Osteoblast (primary cell): ENCODE measurements around the gene METAP1D. TPM values are rescaled to one million over a fixed set of nuclear protein-coding genes. Genes with fewer than 3 reads are reported as not detected.
A peak's percentile ranks its signal among the peaks of the same experiment; 100 is the strongest.

Experiments used
- DNase-seq: peaks from one replicate; pipeline ENCODE4 v3.0.0; 2011; ENCODE audit warnings: low spot score, mixed read lengths; ENCODE audit not compliant: insufficient read length; ENCODE audit errors: missing footprints
- H2AFZ ChIP-seq: 2 replicates; pipeline ENCODE4 v1.6.0; 2011; ENCODE audit warnings: mild to moderate bottlenecking, low read length
- H3K27ac ChIP-seq: 2 replicates; pipeline ENCODE4 v1.5.1; 2011; ENCODE audit warnings: mild to moderate bottlenecking, low read depth, low read length, moderate library complexity
- H3K27me3 ChIP-seq: 2 replicates; pipeline ENCODE4 v1.6.0; 2012; ENCODE audit warnings: mild to moderate bottlenecking, control low read depth, inconsistent platforms, low read length, moderate library complexity; ENCODE audit not compliant: insufficient read depth
- H3K36me3 ChIP-seq: 2 replicates; pipeline ENCODE4 v1.5.1; 2011; ENCODE audit warnings: mild to moderate bottlenecking, low read length, control low read depth, moderate library complexity; ENCODE audit not compliant: insufficient read depth
- H3K4me1 ChIP-seq: 2 replicates; pipeline ENCODE4 v1.5.1; 2011; ENCODE audit warnings: mild to moderate bottlenecking, low read length, control low read depth, moderate library complexity; ENCODE audit not compliant: insufficient read depth
- H3K4me2 ChIP-seq: 2 replicates; pipeline ENCODE4 v1.6.0; 2011; ENCODE audit warnings: mild to moderate bottlenecking, low read length; ENCODE audit not compliant: insufficient read depth
- H3K4me3 ChIP-seq: fragments of 200-600 bp; sonication (generic); 3 replicates; pipeline ENCODE4 v1.5.1; 2012; ENCODE audit warnings: mild to moderate bottlenecking, low read length, inconsistent platforms; ENCODE audit not compliant: insufficient read depth
- H3K79me2 ChIP-seq: 2 replicates; pipeline ENCODE4 v1.6.0; 2012; ENCODE audit warnings: mild to moderate bottlenecking, low read length, control low read depth, inconsistent platforms; ENCODE audit not compliant: insufficient read depth
- H3K9me3 ChIP-seq: 2 replicates; pipeline ENCODE4 v1.5.1; 2011; ENCODE audit warnings: low read depth, low read length, control low read depth
- H4K20me1 ChIP-seq: 2 replicates; pipeline ENCODE4 v1.6.0; 2012; ENCODE audit warnings: mild to moderate bottlenecking, low read length, control low read depth; ENCODE audit not compliant: insufficient read depth
- total RNA-seq: library from RNA; depleted of rRNA; stranded (reverse); fragments of >200 nt; gene quantifications from 2 replicates; pipeline ENCODE4 v1.2.3, GENCODE V29; 2012
- TF ChIP-seq, protein P1 (sequence below): IDR thresholded peaks from 2 replicates; pipeline ENCODE4 v1.5.1; 2011; ENCODE audit warnings: mild to moderate bottlenecking, low read depth, low read length, moderate library complexity; ENCODE audit errors: extremely low read depth

Gene METAP1D
- total RNA-seq, 1 donor, result 11.2 TPM

- peak; percentile 60 for DNase-seq
- H3K27me3 ChIP-seq, result no peaks in the 10 kb centered on the region
- peaks cover 24% of the 10 kb centered on the region for H3K79me2 ChIP-seq
- H3K4me3 ChIP-seq, result peak overlapping the region; percentile 87
- H3K27ac ChIP-seq, result peak overlapping the region; percentile 90
- H3K36me3 ChIP-seq, result peaks cover 6% of the 10 kb centered on the region
- H3K4me2 ChIP-seq, result peak overlapping the region; percentile 93
- no peaks in the 10 kb centered on the region for H4K20me1 ChIP-seq
- TF ChIP-seq, protein P1, sequence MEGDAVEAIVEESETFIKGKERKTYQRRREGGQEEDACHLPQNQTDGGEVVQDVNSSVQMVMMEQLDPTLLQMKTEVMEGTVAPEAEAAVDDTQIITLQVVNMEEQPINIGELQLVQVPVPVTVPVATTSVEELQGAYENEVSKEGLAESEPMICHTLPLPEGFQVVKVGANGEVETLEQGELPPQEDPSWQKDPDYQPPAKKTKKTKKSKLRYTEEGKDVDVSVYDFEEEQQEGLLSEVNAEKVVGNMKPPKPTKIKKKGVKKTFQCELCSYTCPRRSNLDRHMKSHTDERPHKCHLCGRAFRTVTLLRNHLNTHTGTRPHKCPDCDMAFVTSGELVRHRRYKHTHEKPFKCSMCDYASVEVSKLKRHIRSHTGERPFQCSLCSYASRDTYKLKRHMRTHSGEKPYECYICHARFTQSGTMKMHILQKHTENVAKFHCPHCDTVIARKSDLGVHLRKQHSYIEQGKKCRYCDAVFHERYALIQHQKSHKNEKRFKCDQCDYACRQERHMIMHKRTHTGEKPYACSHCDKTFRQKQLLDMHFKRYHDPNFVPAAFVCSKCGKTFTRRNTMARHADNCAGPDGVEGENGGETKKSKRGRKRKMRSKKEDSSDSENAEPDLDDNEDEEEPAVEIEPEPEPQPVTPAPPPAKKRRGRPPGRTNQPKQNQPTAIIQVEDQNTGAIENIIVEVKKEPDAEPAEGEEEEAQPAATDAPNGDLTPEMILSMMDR, result no peak
- H3K4me1 ChIP-seq, result peaks cover 52% of the 10 kb centered on the region
- H3K9me3 ChIP-seq, result no peaks in the 10 kb centered on the region
- H2AFZ ChIP-seq, result no peak overlapping the region
Measured at GRCh38 chr2:172100080-172100934, 100.6 kb downstream of the METAP1D start.

DNA sequence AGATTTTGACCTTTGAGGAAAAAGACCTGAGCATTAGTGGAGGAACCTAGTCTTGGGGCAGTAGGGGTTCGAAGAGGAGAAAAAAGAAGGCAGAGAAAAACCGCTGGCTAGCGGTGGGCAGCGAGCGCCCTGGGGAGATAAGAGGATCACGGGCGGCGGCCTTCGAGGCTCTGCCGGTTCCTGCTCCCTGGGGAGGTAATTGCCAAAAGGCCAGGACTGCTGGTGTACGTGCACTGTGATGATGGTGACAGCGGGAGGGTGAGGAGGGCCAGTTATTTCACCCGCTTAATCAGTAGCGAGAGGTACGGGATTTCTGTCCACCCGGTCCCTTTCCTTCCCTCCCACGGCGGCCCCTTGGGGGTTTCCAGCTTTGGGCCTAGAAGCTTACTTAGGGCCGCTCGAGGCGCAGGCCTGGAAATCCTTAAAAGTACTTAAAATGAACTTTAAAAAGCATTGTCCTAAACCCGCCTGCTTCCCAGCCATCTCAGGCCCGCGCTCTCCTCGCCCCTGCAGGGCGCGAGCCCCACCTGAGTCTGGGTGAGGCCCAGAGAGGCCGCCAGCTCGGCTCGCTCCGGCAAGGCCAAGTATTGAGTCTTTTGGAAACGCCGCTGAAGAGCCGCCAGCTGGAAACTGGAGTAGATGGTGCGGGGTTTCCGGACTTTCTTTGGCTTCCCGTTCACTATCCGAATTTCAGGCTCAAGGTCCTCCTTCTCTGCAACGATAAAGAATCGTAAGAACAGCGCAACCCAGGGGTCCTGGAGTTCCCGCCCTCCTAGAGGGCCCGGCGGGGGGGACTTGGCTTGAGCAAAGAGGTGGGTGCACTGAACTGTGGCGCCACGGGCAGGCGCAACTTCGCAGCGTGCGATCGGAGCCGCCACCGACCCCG is 101.4 kb downstream of the METAP1D start:
- TF ChIP-seq, protein P1, result no peak
- Histone ChIP-seq H3K4me2 (peak overlapping the region; percentile 93), H2AFZ (peak overlapping the region; percentile 83), H3K36me3 (peaks cover 6% of the 10 kb centered on the region), H3K27me3 (no peaks in the 10 kb centered on the region), H3K27ac (peak overlapping the region; percentile 45), H3K4me3 (peak overlapping the region; percentile 87), H3K4me1 (peaks cover 54% of the 10 kb centered on the region), H3K79me2 (peaks cover 24% of the 10 kb centered on the region), H4K20me1 (no peaks in the 10 kb centered on the region), H3K9me3 (no peaks in the 10 kb centered on the region)
- peak; percentile 73 for DNase-seq

DNA sequence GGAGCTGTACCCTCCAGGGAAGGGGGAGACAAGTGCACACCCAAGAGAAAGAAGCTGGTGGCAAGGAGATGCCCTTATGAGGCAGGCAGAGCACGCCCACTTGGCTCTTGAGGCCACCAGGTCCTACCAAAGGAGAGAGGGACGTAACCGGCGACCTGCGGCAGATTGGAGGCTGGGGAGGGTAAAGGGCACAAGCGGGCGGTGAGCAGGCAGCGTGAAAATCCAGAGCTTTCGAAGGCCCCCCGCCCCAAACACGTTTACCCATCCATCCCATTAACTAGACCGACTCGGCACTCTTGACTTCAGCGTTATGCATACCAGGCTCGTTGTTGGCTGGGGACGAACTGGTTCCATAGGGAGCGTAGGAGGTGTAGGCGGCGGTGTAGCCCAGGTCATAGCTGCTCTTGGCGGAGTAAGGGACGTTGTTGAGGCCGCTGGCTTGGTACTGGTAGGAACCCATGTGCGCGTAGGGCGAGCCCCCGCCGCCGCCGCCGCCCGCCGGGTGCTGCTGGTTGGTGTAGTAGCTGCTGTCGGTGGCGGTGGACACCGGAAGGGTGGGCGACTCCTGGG is 102.2 kb downstream of the METAP1D start:
- no peaks in the 10 kb centered on the region for H3K9me3 ChIP-seq
- peak overlapping the region; percentile 93 for H3K4me2 ChIP-seq
- peaks cover 24% of the 10 kb centered on the region for H3K79me2 ChIP-seq
- H2AFZ ChIP-seq, result peak overlapping the region; percentile 83
- no peaks in the 10 kb centered on the region for H3K27me3 ChIP-seq
- peak overlapping the region; percentile 45 for H3K27ac ChIP-seq
- H4K20me1 ChIP-seq, result no peaks in the 10 kb centered on the region
- peak overlapping the region; percentile 87 for H3K4me3 ChIP-seq
- H3K4me1 ChIP-seq, result peaks cover 49% of the 10 kb centered on the region
- TF ChIP-seq, protein P1, result no peak
- peaks cover 6% of the 10 kb centered on the region for H3K36me3 ChIP-seq
- DNase-seq, result peak; percentile 89
